ENCODE data around the gene C12orf57.
A peak's percentile ranks its signal among the peaks of the same experiment; 100 is the strongest.

Gene C12orf57

GRCh38 chr12:6963016-6963731, 19.4 kb downstream of the C12orf57 start:
- no peak overlapping the region for H3K4me3 ChIP-seq (ENCODE audit: low read depth, low read length)
- DNase-seq (ENCODE audit: low read depth) = no peak
- no peak for TF ChIP-seq POLR2A (IDR thresholded peaks at IDR 0.05; ENCODE audit: extremely low read depth, insufficient read length)
- TF ChIP-seq MYC (IDR thresholded peaks at IDR 0.05; ENCODE audit: low read depth, low read length) = no peak
- TF ChIP-seq CTCF (IDR thresholded peaks at IDR 0.05; ENCODE audit: low read depth, low read length) = no peak
- TF ChIP-seq, protein P1, sequence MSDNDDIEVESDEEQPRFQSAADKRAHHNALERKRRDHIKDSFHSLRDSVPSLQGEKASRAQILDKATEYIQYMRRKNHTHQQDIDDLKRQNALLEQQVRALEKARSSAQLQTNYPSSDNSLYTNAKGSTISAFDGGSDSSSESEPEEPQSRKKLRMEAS (IDR thresholded peaks at IDR 0.05; ENCODE audit: low read depth, low read length) = no peak

DNA sequence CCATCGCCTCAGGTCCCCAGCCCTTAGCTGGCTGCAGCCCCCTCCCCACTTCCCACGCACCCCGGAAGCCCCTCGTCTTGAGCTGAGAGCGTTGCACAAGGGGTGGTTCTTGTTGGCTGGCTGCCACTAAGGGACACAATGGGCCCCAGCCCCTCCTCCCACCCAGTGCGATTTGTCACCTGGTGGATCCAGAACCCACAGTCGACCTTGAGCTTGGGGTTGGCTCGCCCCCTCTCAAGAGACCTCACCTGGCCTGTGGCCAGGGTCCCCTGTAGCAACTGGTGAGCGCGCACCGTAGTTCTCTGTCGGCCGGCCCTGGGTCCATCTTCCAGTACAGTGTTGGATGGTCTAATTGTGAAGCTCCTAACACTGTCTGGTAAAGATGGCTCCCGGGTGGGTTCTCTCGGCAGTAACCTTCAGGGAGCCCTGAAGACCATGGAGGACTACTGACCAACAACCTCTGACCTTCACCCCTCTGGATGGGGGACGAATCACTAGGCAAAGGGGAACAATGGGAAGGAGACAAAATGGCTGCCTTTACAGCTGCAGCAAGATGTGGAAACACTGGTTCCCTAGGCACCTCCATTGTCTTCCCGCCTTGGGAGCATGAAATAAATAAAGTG, 20.1 kb downstream of the C12orf57 start:
- TF ChIP-seq, protein P1 (IDR thresholded peaks at IDR 0.05; ENCODE audit: low read depth, low read length) = no peak
- TF ChIP-seq MYC (IDR thresholded peaks at IDR 0.05; ENCODE audit: low read depth, low read length) (no peak), CTCF (IDR thresholded peaks at IDR 0.05; ENCODE audit: low read depth, low read length) (no peak), POLR2A (IDR thresholded peaks at IDR 0.05; ENCODE audit: extremely low read depth, insufficient read length) (no peak)
- H3K4me3 ChIP-seq (ENCODE audit: low read depth, low read length) = no peak overlapping the region
- DNase-seq (ENCODE audit: low read depth) = no peak

DNA sequence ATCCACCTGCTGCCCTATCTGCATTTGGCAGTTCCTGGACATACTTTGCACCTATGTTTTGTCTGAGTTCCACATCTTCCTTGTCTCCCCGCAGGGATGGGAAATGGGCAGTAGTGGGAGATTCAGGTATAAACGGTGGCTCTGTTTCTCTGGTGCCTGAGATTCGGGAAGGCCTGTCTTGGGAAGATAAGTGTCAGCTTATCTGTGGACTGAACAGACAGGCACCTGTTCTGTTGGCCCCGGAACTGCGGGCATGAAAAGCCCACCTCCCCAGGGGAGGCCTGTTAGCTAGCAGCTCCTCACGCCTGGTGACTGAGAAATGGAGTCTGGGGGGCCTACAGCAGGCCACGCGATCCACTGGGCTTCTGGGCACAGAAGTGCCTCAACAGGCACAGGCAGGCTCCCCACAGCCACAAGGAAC, 20.8 kb downstream of the C12orf57 start:
- TF ChIP-seq POLR2A (IDR thresholded peaks at IDR 0.05; ENCODE audit: extremely low read depth, insufficient read length) (no peak), CTCF (IDR thresholded peaks at IDR 0.05; ENCODE audit: low read depth, low read length) (no peak), MYC (IDR thresholded peaks at IDR 0.05; ENCODE audit: low read depth, low read length) (no peak)
- TF ChIP-seq, protein P1 (IDR thresholded peaks at IDR 0.05; ENCODE audit: low read depth, low read length) = no peak
- H3K4me3 ChIP-seq (ENCODE audit: low read depth, low read length) = no peak overlapping the region
- no peak for DNase-seq (ENCODE audit: low read depth)

- peak; percentile 91 for DNase-seq (ENCODE audit: low read depth)
- TF ChIP-seq POLR2A (IDR thresholded peaks at IDR 0.05; ENCODE audit: extremely low read depth, insufficient read length) (no peak), CTCF (IDR thresholded peaks at IDR 0.05; ENCODE audit: low read depth, low read length) (peak; percentile 80), MYC (IDR thresholded peaks at IDR 0.05; ENCODE audit: low read depth, low read length) (peak; percentile 98)
- TF ChIP-seq, protein P1 (IDR thresholded peaks at IDR 0.05; ENCODE audit: low read depth, low read length) = peak; percentile 98
- H3K4me3 ChIP-seq (ENCODE audit: low read depth, low read length) = no peak overlapping the region
Measured at GRCh38 chr12:6965026-6965661, 21.3 kb downstream of the C12orf57 start.

DNA sequence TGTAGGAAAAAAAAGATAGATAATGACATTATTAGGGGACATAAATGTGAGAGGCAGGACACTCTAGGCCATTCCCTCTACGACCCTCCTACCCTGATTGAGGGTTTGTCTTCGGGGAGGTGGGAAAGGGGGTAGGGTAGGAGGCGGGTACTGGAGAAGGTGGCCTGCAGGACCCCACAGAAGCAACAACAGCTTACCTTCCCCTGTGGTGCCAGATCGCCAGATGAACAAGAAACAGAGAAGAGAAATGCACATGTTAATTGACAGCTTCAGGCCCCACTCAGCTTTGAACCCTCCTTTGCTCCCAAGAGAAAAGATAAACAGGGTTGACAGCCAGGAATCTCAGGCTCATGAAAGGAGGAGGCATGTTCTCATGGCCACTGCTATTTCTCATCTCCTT, 21.9 kb downstream of the C12orf57 start:
- DNase-seq (ENCODE audit: low read depth) = no peak
- TF ChIP-seq CTCF (IDR thresholded peaks at IDR 0.05; ENCODE audit: low read depth, low read length) (no peak), MYC (IDR thresholded peaks at IDR 0.05; ENCODE audit: low read depth, low read length) (no peak), POLR2A (IDR thresholded peaks at IDR 0.05; ENCODE audit: extremely low read depth, insufficient read length) (no peak)
- TF ChIP-seq, protein P1 (IDR thresholded peaks at IDR 0.05; ENCODE audit: low read depth, low read length) = no peak
- H3K4me3 ChIP-seq (ENCODE audit: low read depth, low read length) = no peak overlapping the region

Data from NB4 (cell line).